ENCODE data around the gene APBB1IP. TPM values are rescaled to one million over a fixed set of nuclear protein-coding genes. Genes with fewer than 3 reads are reported as not detected.
"Not testable (repeated sequence)": the region's sequence is repeated elsewhere in the genome, so short reads cannot be mapped to it uniquely, and the experiment has no call there.

The APBB1IP gene
- total RNA-seq, 2 donors from 2014 or later: 2.3 to 4.0 TPM

DNA sequence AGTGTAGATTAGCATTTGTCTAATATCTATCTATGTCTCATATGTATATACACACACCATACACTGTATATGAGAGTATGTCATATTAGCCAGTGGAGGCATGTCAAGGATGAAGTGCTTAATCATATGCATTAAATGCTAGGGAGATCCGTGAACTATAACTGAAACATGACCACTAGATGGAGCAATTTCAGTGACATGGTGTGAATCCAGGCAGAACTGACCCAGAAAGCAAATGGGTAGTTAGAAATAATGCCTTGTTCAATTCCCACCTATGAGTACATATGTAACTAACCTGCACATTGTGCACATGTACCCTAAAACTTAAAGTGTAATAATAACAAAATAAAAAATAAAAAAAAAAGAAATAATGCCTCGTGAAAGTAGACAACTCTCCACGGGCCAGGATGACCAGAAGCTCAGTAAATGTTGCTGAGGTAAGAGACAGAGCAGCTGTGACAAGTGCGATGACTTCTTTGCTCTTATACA is 168.3 kb downstream of the APBB1IP start:
- WGBS, 2 donors: 57% methylated on average over 4 of the region's 4 CpGs
- intact Hi-C loops (cut with DNase I); H3K27ac ChIP-seq: not testable (repeated sequence)

DNA sequence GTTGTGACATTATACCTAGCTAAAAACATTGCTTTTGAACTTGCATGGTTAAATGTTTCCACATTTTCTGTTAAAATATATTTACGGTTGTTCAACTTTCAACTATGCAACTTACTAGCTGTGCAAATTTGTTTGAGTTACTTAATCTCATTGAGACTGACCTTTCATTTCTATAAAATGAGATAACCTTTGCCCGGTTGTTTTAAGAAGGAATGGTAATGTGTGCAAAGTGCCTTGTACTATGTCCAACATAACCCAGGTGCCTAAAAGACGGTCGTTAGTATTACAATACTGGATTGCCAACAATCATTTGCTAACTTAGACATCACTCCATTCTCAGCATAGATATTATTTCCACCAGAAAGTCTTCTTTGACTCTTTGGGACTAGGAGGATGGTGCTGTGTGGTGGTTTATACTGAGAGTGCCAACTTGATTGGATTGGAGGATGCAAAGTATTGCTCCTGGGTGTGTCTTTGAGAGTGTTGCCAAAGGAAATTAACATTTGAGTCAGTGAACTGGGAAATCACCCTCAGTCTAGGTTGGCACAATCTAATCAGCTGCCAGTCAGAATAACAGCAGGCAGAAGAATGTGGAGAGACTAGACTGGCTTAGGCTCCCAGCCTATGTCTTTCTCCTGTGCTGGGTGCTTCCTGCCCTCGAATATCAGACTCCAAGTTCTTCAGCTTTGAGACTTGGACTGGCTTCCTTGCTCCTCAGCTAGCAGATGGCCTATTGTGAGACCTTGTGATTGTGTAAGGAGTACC is 174.2 kb downstream of the APBB1IP start:
- no peaks in the 10 kb centered on the region for H3K36me3 ChIP-seq (replicated peaks in 1 of 2; ENCODE audit: insufficient read depth in 1 of 2, low read depth in 2 of 2)
- intact Hi-C loops (cut with DNase I): no loop called here
- H3K9me3 ChIP-seq: no peaks in the 10 kb centered on the region
- H3K27ac ChIP-seq: no peak overlapping the region
- no peak overlapping the region for H3K4me3 ChIP-seq
- no peaks in the 10 kb centered on the region for H3K4me1 ChIP-seq
- WGBS, 2 donors: 30 to 33% methylated on average over 5 of the region's 5 CpGs
- TF ChIP-seq, protein P1, sequence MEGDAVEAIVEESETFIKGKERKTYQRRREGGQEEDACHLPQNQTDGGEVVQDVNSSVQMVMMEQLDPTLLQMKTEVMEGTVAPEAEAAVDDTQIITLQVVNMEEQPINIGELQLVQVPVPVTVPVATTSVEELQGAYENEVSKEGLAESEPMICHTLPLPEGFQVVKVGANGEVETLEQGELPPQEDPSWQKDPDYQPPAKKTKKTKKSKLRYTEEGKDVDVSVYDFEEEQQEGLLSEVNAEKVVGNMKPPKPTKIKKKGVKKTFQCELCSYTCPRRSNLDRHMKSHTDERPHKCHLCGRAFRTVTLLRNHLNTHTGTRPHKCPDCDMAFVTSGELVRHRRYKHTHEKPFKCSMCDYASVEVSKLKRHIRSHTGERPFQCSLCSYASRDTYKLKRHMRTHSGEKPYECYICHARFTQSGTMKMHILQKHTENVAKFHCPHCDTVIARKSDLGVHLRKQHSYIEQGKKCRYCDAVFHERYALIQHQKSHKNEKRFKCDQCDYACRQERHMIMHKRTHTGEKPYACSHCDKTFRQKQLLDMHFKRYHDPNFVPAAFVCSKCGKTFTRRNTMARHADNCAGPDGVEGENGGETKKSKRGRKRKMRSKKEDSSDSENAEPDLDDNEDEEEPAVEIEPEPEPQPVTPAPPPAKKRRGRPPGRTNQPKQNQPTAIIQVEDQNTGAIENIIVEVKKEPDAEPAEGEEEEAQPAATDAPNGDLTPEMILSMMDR (IDR thresholded peaks at IDR 0.05): no peak
- TF ChIP-seq POLR2A (IDR thresholded peaks at IDR 0.05): no peak
- ATAC-seq (no peak), DNase-seq (no peak)
- peaks cover 0 to 5% of the 10 kb centered on the region in 2 donors for H3K27me3 ChIP-seq

More for the DNA sequence above, 168.3 kb downstream of the APBB1IP start:
- H3K36me3 ChIP-seq (replicated peaks in 1 of 2; ENCODE audit: insufficient read depth in 1 of 2, low read depth in 2 of 2); H3K4me1 ChIP-seq; DNase-seq; H3K27me3 ChIP-seq; H3K9me3 ChIP-seq; H3K4me3 ChIP-seq; ATAC-seq: not testable (repeated sequence)
- TF ChIP-seq, protein P1 (IDR thresholded peaks at IDR 0.05): peak in 6 of 7 experiments; percentile 13 to 45 (median 26)

Small RNA genes within 50 kb of the gene (small RNA-seq; reads per million reads assigned to genes)
- not detected for gene RNA5SP307

Other genes with a start within 250 kb of the APBB1IP start
- 10 to 100 TPM in 1 of 2 donors, 1 to 10 TPM in 1; 4.3 to 11.7 TPM for gene GAD2, start 221.6 kb upstream of the APBB1IP start, total RNA-seq